Spinal cord (tissue), 10 donors: ENCODE results near the gene IGF2R. TPM values are rescaled to one million over a fixed set of nuclear protein-coding genes. Genes with fewer than 3 reads are reported as not detected.
A peak's percentile ranks its signal among the peaks of the same experiment; 100 is the strongest.
"Not testable (repeated sequence)": the region's sequence is repeated elsewhere in the genome, so short reads cannot be mapped to it uniquely, and the experiment has no call there.

Experiments
- DNase-seq, 6 donors: peaks; one replicate each; pipeline versions ENCODE4 v3.0.0 to v3.0.0-alpha.2; 2013 to 2015; ENCODE audit warnings: low spot score in 6 of 6, low read depth in 4 of 6
- H3K27ac ChIP-seq: one replicate; pipeline ENCODE4 v1.5.1; 2013; ENCODE audit warnings: low read depth, low read length, control low read depth
- H3K27me3 ChIP-seq: one replicate; pipeline ENCODE4 v1.6.1; 2013; ENCODE audit warnings: low read length; ENCODE audit not compliant: control insufficient read depth, insufficient read depth
- H3K36me3 ChIP-seq: one replicate; pipeline ENCODE4 v1.6.1; 2013; ENCODE audit warnings: low read length; ENCODE audit not compliant: control insufficient read depth, insufficient read depth
- H3K4me1 ChIP-seq: one replicate; pipeline ENCODE4 v1.6.1; 2013; ENCODE audit warnings: low read length; ENCODE audit not compliant: control insufficient read depth, insufficient read depth
- H3K4me3 ChIP-seq: one replicate; pipeline ENCODE4 v1.5.1; 2013; ENCODE audit warnings: low read depth, low read length, control low read depth
- H3K9me3 ChIP-seq: one replicate; pipeline ENCODE4 v1.6.1; 2013; ENCODE audit warnings: low read length; ENCODE audit not compliant: control insufficient read depth, insufficient read depth
- WGBS: methylation state at CpG from one replicate; pipeline ENCODE4 v1.1.5; 2013; ENCODE audit warnings: missing lambda C conversion rate; ENCODE audit not compliant: insufficient coverage; 5-methylcytosine and 5-hydroxymethylcytosine counted together
- polyA plus RNA-seq, 2 donors: library from polyadenylated mRNA; unstranded; fragments of 120-200 nt; gene quantifications; one replicate each; pipeline ENCODE4 v1.2.1, GENCODE V29; 2013; ENCODE audit not compliant: insufficient read length in 2 of 2
- total RNA-seq, 2 donors: library from RNA; depleted of rRNA in 1 of 2; stranded (reverse); fragments of 120-200 nt in 1 of 2; fragments of >200 nt in 1 of 2; gene quantifications; one replicate each; pipeline versions ENCODE4 v1.2.3 to v1.2.4, GENCODE V29; 2013 to 2014
- donor health status: healthy.

IGF2R gene
- total and polyA plus RNA-seq, 4 donors, result 23.8 to 53.0 (median 31.1) TPM

DNA sequence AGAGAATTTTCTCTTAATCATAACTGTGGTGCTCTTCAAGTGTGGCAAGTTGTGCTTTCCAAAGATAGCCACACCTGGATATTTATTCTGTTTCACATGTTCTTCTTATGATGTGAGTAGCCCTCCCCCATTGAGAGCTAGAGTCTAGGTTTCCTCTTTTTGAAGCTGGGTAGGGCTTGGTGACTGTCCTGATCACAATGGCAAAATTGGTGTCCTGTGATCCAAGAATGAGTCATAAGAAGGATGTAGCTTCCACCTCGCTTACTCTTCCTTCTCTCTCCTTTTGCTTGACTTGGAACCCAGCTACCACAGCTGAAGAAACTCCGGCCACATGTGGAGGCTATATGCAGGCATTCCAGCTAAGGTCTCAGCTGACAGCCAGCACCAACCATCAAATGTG lies 7.4 kb upstream of the IGF2R start:
- H3K4me1 ChIP-seq, result no peaks in the 10 kb centered on the region
- H3K27me3 ChIP-seq, result peaks cover 20% of the 10 kb centered on the region
- H3K36me3 ChIP-seq, result no peaks in the 10 kb centered on the region
- WGBS, result 84% methylated on average over 2 of the region's 2 CpGs
- no peak for DNase-seq
- no peak overlapping the region for H3K27ac ChIP-seq
- H3K9me3 ChIP-seq, result no peaks in the 10 kb centered on the region
- H3K4me3 ChIP-seq, result no peak overlapping the region

DNA sequence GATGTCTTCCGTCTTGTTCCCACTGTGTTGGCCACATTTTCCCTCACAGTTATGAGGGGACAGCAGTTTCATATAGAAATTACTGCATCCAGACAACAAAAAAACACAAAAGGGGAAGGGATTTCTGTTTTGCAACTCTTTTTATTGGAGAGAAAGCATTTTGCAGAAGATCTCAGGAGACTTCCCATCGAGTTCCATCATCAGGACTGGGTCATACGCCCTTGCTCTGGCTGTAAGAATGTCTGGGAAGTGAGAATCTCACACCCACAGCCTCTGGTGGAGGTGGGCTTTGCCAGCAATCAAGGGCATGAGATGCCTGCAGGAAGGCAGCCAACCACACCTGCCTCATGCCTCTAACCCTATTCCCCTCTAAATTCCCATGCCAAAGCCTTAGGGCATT lies 5.8 kb upstream of the IGF2R start:
- WGBS, result no CpG with 5 or more reads among the region's 3 CpGs

DNA sequence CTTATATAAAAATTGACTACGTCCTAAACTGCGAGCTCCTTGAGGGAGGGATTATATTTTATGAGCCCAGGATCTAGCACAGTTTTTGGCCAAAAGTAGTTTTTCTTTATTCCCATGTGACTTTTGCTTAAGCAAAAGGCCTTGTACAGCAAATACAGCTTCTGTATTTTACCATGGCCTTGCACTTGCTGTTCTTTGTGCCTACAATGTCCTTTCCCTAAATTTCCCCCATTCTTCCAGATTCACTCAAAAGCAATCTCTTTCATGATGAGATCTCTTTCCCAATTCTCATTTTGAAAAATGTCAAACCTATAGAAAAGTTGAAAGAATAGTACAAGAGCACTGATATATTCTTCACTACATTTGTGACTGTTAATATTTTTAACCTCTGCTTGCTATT lies 4.8 kb upstream of the IGF2R start:
- H3K27me3 ChIP-seq, result peaks cover 20% of the 10 kb centered on the region

More for the DNA sequence above, 5.8 kb upstream of the IGF2R start:
- no peak for DNase-seq
- Histone ChIP-seq H3K27ac (no peak overlapping the region), H3K4me1 (no peaks in the 10 kb centered on the region), H3K27me3 (peaks cover 20% of the 10 kb centered on the region), H3K36me3 (no peaks in the 10 kb centered on the region), H3K9me3 (no peaks in the 10 kb centered on the region), H3K4me3 (no peak overlapping the region)

DNA sequence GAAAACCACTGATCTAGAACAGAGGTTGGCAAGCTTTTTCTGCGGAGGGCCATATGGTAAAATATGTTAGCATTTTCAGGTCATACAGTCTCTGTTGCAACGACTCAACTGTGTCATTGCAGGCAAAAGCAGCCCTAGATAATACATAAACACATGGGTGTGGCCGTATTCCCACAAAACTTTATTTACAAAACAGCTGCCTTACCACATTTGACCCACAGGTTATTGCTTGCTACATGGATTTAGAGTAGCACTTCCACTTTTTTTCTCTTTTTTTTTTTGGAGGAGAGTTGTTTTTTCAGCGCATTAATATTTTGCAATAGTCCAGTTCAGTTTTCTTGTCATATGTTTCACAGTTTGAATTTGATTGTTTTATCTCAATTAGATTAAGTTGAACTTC lies 2.5 kb upstream of the IGF2R start:
- H3K27ac ChIP-seq, result no peak overlapping the region
- peaks cover 16% of the 10 kb centered on the region for H3K4me1 ChIP-seq
- H3K36me3 ChIP-seq, result no peaks in the 10 kb centered on the region
- WGBS, result no CpG with 5 or more reads among the region's 4 CpGs
- no peaks in the 10 kb centered on the region for H3K9me3 ChIP-seq
- DNase-seq, result no peak
- H3K4me3 ChIP-seq, result no peak overlapping the region
- H3K27me3 ChIP-seq, result peaks cover 20% of the 10 kb centered on the region

More for the DNA sequence above, 4.8 kb upstream of the IGF2R start:
- no peak overlapping the region for H3K27ac ChIP-seq
- no peak for DNase-seq
- no CpG with 5 or more reads among the region's 2 CpGs for WGBS
- peaks cover 5% of the 10 kb centered on the region for H3K4me1 ChIP-seq
- H3K4me3 ChIP-seq, result no peak overlapping the region
- H3K36me3 ChIP-seq, result no peaks in the 10 kb centered on the region
- no peaks in the 10 kb centered on the region for H3K9me3 ChIP-seq

DNA sequence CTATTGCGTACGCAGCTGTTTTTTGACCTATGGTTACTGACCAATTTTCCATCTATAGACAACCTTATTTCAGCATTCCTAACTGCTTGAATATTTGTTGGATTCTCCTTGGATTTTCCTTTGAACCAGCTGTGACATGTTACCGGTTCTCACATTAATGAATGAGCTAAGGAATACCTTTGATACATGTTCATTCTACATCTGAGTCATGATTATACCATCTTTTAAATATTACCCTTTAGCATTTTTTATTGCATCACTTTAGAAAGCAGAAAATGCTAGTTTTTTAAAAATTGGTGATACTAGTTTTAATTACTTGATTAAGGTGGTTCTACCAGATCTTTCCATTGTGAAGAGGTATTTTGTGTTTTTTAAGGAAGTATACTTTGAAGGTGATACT lies 1.9 kb upstream of the IGF2R start:
- DNase-seq, result no peak
- Histone ChIP-seq H3K36me3 (no peaks in the 10 kb centered on the region), H3K27me3 (peaks cover 20% of the 10 kb centered on the region), H3K4me1 (peaks cover 16% of the 10 kb centered on the region), H3K9me3 (no peaks in the 10 kb centered on the region), H3K4me3 (no peak overlapping the region), H3K27ac (no peak overlapping the region)
- no CpG with 5 or more reads among the region's 3 CpGs for WGBS

DNA sequence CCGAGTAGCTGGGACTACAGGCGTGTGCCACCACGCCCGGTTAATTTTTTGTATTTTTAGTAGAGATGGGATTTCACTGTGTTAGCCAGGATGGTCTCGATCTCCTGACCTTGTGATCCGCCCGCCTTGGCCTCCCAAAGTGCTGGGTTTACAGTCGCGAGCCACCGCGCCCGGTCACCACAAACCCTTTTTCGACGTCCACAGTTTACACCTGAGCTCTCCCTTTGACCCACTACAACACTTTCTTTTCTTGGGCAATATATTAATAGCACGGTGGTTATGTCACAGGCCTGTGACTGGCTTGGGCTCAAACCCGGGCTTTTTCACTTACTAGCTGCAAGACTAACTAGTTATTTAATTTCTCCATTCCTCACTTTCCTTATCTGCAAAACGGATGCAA lies 1.3 kb upstream of the IGF2R start:
- 88% methylated on average over 8 of the region's 17 CpGs for WGBS
- Histone ChIP-seq H3K4me1 (peaks cover 19% of the 10 kb centered on the region), H3K27me3 (peaks cover 15% of the 10 kb centered on the region)
- DNase-seq, H3K36me3 ChIP-seq, H3K27ac ChIP-seq, H3K9me3 ChIP-seq, H3K4me3 ChIP-seq: not testable (repeated sequence)

DNA sequence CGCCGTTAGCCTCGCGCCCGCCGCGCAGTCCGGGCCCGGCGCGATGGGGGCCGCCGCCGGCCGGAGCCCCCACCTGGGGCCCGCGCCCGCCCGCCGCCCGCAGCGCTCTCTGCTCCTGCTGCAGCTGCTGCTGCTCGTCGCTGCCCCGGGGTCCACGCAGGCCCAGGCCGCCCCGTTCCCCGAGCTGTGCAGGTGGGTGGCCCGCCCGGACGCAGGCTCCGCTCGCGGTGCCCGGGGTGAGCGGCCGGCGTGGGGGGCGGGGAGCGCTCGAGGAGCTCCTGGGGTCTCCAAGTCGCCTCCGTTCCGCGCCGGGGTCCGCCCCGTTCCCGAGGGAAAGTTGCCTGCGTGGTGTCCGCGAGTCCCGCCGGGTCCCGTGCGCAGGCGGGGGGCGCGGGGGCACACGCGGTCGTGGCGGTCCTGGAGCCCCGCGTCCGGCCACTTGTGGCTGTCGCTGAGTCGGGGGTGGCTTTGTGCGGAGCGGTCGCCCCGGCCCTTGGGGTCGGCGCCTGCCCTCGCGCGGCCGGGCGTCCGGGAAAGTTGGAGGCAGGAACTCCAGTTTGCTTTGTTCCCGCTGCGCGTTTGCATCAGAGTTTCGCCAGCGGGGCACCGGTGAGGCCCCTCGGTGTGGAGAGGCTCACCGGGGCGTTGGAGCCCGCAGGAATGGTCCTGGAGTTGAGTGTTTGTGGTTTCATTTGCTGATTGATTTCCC lies 476 bp downstream of the IGF2R start:
- Histone ChIP-seq H3K36me3 (no peaks in the 10 kb centered on the region), H3K9me3 (no peaks in the 10 kb centered on the region)

DNA sequence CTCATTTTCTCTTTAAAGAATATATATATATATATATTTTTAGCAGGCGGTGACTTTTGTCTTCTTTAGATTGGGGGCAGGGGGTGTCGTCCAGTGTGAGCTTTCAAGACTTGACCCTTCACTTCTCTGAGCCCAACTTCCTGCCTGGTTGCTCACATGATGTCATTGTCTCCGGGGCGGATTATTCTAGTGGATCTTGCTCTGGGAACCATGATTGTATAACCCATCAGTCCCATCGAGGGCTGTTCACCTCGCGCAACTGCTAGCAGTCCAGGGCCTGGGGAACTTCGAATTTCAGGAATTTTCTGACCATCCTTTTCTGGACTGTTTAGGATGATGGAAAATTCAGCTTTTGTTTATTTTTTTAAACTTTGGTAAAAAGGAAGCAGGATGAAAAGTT lies 1.0 kb downstream of the IGF2R start:
- H3K36me3 ChIP-seq, result no peaks in the 10 kb centered on the region
- peaks cover 4% of the 10 kb centered on the region for H3K27me3 ChIP-seq
- WGBS, result 0% methylated on average over 4 of the region's 8 CpGs
- no peaks in the 10 kb centered on the region for H3K9me3 ChIP-seq
- H3K4me3 ChIP-seq, result peak overlapping the region; percentile 54
- H3K27ac ChIP-seq, result peak overlapping the region; percentile 75
- peaks cover 20% of the 10 kb centered on the region for H3K4me1 ChIP-seq
- peak in 2 of 6 donors; percentile 63 to 68 for DNase-seq

More for the DNA sequence above, 476 bp downstream of the IGF2R start:
- peaks cover 20% of the 10 kb centered on the region for H3K4me1 ChIP-seq
- peak in 2 of 6 donors; percentile 34 to 60 for DNase-seq
- peak overlapping the region; percentile 75 for H3K27ac ChIP-seq
- H3K4me3 ChIP-seq, result peak overlapping the region; percentile 54
- peaks cover 8% of the 10 kb centered on the region for H3K27me3 ChIP-seq
- 0% methylated on average over 89 of the region's 91 CpGs for WGBS

GRCh38 chr6:159970659-159971063 lies 1.8 kb downstream of the IGF2R start:
- Histone ChIP-seq H3K4me1 (peaks cover 20% of the 10 kb centered on the region), H3K27ac (no peak overlapping the region), H3K4me3 (no peak overlapping the region)

More at GRCh38 chr6:159970659-159971063, 1.8 kb downstream of the IGF2R start:
- Histone ChIP-seq H3K9me3 (no peaks in the 10 kb centered on the region), H3K36me3 (no peaks in the 10 kb centered on the region), H3K27me3 (peaks cover 2% of the 10 kb centered on the region)
- over 99% methylated on average over 11 of the region's 18 CpGs for WGBS
- DNase-seq, result no peak
